GF-D8 (cell line): Measurements from ENCODE around the gene TH.
"Not testable (repeated sequence)": the region's sequence is repeated elsewhere in the genome, so short reads cannot be mapped to it uniquely, and the experiment has no call there.

ENCODE experiments used
- DNase-seq: peaks from one replicate; lab custom pipeline; 2025; lab: John Stamatoyannopoulos, UW

Gene TH

DNA sequence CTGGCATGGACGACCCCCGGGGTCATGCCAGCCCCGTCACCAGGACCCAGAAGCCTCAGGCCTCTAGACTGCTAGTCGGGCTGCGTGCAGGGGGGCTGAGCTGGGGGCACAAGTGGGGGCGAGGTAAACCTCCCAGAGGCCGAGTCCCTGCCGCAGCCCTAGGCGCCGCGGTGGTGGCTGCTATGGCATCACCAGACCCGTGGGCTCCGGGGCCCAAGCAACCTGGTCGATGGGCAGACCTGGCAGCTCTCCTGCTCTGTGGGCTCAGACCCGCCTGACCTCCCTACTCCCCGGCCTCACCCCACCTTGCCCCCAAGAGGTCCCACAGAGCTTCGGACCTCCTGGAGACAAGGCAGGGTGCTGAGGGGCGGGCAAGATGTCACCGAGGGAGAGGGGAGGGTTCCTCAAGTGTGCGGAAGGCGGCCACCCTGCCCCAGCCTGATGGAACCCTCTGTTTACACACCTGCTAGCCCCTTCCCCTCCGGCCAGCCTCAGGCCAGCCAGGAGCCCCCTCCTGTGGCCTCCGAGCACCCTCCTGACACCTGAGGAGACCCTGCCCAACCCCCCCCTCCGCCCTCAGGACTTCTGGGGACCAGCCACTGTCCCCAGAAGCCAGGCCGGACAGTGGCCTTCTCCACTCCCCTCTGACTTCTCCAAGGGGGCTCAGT, 41.8 kb downstream of the TH start:
- no peak for DNase-seq

- DNase-seq: no peak
These were observed 42.3 kb downstream of the TH start for GRCh38 chr11:2129308-2129698.

DNA sequence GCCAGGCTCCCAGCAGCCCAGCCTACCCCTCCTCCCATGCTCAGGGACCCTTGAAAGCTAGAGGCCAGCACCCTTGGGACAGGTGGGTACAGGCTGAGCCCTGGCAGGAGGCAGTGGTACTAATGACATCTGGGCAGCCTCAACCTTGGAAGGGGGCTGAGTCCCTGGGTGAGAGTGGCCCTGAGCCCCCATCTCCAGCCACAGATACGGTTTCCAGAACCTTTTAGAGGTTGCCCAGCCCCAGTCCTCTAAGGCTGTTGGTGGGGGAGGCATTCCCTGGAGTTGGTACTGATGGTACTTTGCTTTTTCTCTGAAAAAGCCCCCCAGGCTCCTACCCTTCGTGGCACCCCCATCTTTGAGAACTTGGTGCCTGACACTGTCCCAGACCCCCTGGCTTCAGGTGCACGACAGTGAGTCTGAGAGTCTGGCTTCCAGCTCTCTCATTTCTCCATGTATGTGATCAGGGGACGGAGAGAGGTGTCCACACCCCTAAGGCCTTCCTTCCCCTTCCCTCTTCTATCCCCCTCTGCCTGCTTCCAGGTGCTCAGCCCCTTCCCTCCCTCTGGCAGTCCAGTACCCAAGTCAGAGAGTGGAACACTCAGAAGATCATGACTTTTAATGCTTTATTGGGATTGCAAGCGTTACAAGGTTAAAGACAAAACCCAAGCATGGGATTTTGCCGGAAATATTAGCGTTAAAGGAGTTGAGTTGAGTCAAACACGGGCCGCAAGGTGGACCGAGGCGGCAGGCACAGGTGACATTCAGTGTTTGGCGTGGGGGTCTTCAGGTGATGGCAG, 42.9 kb downstream of the TH start:
- no peak for DNase-seq

GRCh38 chr11:2128130-2128510, 43.5 kb downstream of the TH start:
- no peak for DNase-seq

DNA sequence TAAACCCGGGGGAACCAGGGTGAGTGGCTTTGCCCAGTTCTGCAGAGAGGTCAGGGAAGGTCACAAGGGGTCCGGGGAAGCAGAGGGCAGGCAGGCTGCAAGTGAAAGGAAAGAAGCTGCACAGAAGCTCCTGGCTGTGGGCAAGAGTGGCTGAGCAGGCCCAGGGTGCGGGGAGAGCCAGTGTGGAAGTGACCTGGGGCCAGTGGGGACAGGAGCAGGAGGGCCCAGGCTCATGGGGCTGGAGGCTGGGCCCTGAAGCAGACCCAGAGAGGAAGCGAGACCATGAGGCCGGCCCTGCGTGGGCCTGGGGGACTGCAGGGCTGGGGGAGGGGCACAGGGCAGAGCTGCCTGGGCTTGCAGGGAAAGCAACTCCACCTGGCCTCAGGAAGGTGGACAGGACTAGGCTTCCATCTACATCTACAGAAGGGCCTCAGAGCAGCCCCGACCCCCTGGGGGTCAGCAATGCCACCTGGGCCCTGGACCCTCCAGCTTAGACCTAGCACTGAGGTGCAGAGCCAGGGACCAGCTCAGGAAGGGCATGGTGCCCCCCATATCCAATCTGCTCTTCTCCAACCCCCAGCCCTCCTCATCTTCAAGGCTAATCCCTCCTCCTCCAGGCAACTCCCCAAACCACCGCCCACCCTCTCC, 44.0 kb downstream of the TH start:
- DNase-seq: no peak

DNA sequence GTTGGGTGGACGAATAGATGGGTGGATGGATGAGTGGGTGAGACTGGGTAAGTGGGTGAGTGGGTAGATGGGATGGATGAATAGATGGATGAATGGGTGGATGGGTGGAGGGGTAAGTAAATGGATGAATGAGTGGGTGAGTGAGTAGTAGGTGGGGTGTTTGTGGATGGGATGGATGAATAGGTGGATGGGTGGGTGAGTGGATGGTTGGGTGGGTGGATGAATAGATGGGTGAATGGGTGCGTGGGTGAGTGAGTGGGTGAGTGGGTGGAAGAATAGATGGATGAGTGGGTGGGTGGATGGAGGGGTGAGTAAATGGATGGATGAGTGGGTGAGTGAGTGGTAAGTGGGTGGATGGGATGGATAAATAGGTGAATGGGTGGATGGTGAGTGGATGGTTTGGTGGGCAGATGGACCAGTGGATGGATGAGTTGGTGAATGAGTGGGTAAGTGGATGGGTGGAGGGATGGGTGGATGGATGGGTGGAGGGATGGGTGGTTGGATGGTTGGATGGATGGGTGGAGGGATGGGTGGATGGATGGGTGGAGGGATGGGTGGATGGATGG, 45.0 kb downstream of the TH start:
- DNase-seq: no peak

DNA sequence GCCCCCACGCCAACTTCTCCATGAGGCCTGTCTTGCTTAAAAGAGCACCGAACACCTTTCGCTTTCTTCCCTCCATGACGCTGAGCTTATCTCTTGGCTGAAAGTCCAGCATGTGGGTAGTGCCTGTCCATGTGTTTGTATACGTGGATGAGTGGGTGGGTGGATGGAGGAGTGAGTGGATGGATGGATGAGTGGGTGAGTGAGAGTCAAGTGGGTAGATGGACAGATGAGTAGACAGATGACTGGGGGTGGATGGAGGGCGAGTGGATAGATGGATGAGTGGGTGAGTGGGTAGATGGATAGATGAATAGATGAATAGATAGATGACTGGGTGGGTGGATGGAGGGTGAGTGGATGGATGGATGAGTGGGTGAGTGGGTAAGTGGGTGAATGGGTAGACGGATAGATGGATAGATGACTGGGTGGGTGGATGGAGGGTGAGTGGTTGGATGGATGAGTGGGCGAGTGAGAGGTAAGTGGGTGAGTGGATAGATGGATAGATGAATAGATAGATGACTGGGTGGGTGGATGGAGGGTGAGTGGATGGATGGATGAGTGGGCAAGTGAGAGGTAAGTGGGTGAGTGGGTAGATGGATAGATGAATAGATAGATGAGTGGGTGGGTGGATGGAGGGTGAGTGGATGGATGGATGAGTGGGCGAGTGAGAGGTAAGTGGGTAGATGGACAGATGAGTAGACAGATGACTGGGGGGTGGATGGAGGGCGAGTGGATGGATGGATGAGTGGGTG, 46.7 kb downstream of the TH start:
- DNase-seq: not testable (repeated sequence)

DNA sequence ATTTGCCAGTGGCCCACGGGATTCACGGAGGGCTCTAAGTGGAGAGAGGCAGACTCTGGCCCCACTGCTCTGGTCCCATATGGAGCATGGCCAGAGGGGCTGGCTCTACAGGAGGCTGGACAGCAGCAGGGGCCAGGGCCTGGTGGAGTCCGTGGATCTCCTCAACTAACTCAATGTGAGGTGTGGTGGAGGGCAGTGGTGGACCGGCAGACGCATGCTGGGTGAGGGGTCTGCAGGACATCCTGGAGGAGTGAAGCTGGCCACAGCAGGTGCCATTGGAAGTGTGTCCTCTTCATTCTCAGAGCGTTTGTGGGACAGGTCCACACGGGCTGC, 48.0 kb downstream of the TH start:
- no peak for DNase-seq

DNA sequence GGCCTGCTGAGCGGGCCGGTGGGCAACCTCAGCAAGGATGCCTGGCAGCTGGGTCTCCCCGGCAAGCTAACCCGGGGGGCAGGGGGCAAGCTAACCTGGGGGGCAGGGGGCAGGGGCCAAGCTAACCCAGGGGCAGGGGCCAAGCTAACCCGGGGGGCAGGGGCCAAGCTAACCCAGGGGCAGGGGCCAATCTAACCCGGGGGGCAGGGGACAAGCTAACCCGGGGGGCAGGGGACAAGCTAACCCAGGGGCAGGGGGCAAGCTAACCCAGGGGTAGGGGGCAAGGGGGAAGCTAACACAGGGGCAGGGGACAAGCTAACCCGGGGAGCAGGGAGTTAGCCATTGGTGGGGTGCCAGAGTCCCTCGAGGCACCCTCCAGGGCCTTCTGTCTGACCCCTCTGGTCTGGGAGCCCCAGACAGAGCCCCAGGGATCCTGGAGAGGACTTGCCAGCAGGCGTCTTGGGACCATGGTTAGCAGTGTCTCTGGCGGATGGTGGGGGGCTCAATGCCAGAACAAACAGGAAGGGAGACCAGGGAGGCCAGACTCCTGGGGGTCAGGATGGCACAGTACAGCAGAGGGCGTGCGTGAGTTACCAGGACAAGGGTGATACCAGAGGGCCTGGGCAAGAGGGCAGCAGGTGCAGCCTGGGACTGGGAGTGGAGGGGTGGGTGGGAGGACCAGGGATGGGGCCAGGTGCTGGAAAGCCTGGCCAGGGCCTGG, 48.5 kb downstream of the TH start:
- DNase-seq: no peak

GRCh38 chr11:2122222-2122906, 49.3 kb downstream of the TH start:
- no peak for DNase-seq

DNA sequence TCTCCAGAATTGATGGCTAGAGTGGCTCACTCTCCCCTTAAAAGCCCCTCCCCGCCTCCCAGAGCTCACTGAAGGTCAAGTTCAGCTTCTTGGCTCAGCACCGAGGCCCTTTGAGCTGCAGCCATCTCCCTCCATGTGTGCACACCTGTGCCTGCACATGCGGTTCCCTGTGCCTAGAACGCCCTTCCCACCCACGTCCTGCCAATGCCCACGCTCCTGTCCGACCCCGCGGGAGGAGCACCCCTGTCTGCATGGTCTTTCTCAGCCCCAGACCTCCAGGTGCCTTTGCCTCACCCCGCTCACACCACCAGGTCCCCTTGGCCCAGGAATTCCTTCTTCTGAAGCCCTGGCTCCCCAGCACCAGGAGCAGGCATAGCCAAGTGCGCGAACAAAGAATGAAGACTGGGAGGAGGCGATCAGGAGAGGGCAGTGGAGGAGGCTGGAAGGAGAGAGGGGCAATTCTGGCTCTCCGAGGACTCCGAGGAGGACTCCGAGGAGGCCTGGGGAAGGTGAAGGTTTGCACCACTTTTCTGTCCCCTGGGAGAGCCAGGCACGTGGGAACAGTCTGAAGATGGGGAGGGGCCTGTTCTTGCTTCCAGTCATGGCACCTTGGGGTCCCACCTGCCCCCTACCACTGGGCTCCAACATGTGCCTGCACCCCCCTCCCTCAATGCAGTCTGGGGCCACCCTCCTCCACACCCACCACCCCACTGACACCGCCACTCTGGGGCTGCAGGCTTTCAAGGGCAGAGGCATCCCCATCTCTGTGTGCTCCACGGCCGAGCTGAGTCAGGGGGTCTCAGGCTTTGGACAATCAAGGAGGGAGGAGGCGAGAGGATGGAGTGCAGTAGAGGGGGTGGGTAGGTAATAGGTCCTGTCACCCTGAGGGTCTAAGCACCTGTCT, 50.1 kb downstream of the TH start:
- DNase-seq: no peak

GRCh38 chr11:2120359-2121100, 51.1 kb downstream of the TH start:
- no peak for DNase-seq

- no peak for DNase-seq
These were observed 52.9 kb downstream of the TH start for GRCh38 chr11:2118677-2119076.

- DNase-seq: no peak
These were observed 54.9 kb downstream of the TH start for GRCh38 chr11:2116680-2117079.

DNA sequence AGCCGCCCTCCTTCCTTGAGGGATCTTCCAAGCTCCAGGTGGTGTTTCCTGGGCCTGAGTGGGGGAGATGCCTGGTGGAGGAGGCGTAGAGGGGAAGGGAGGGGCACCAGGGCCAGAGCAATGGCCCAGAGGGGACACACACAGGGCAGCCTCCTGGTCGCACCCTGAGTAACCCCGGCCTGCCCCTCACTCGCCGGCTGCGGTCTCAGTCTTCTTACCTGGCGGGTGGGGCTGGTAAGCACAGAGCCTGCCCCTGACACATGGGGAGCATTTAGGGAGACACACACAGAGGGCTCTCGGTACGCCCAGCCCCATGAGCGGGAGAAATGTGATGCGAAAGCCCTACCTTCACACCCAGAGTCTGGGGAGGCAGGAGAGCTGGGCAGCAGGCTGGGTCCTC, 56.3 kb downstream of the TH start:
- no peak for DNase-seq

DNA sequence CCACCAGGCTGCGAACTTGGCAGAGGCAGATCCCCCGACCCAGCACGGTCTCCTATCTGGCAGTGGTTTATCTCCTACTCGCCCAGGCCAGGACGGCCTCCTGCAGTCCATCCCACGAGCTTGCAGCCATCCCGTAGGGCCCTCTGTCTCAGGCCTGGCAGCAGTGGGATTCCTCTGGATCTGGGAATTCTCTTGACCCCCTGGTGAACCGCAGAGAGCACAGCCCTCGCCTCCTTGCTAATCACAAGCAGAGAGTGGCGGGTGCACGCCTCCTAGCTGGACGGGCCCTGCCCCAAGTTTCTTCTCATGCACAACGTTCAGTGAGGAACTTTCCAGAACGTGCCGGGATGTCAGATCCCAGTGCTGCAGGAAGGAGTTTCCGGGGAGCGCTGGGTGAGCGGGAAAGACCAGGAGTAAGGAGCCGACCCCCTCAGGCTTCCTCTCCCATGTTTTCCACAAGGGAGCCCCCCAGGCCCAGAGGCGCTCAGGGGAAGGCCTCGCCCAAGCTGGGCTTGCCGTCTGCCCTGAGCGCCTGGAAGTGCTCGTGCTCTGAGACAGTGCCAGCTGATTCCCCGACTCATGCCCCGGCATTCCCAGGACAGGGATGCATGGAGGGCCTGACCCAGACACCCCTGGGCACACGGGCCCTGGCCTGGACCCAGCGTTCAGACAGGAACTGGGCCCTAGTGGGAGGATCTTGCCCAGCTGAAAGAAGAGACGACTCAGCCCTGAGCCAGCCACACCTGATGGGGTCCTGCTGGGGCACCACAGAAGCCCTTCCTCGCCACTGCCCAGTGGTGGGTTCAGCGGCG, 57.0 kb downstream of the TH start:
- no peak for DNase-seq
